Common myeloid progenitor, CD34-positive (primary cell): ENCODE measurements around the gene SOX10.

ENCODE experiments used
- CTCF ChIA-PET: fragments of 350-600 bp; sonication (Branson Sonifier 250); formaldehyde crosslinking; loops from one replicate; lab custom pipeline; 2021; ENCODE audit warnings: antibody characterized with exemption; lab: Charles Lee
- POLR2A ChIA-PET: fragments of 350-600 bp; sonication (Branson Sonifier 250); formaldehyde crosslinking; loops from one replicate; lab custom pipeline; 2021; ENCODE audit warnings: antibody characterized with exemption; lab: Charles Lee
- DNase-seq, 3 donors: peaks; one replicate each; pipeline versions ENCODE4 v3.0.0 to v3.0.0-alpha.2; 2013
- H3K27ac ChIP-seq, 2 experiments: 1 replicate in 1 of 2; 2 replicates in 1 of 2; pipeline ENCODE4 v1.7.0; 2013; ENCODE audit warnings: inconsistent platforms in 2 of 2, low read length in 2 of 2, mild to moderate bottlenecking in 2 of 2, low read depth in 1 of 2, moderate library complexity in 1 of 2; ENCODE audit not compliant: severe bottlenecking in 2 of 2, insufficient read depth in 1 of 2, poor library complexity in 1 of 2
- H3K27me3 ChIP-seq, 5 experiments: replicated peaks in 2 of 5; 1 replicate in 3 of 5; 2 replicates in 2 of 5; pipeline versions ENCODE4 v1.6.1 to v1.7.0; 2013; ENCODE audit warnings: low read length in 4 of 5, mild to moderate bottlenecking in 2 of 5, moderate library complexity in 2 of 5, inconsistent platforms in 1 of 5; ENCODE audit not compliant: insufficient read depth in 5 of 5, control insufficient read depth in 4 of 5
- H3K36me3 ChIP-seq, 4 experiments: 1 replicate in 2 of 4; 2 replicates in 2 of 4; pipeline versions ENCODE4 v1.6.1 to v1.7.0; 2013; ENCODE audit warnings: low read length in 3 of 4, control low read depth in 1 of 4, mild to moderate bottlenecking in 1 of 4; ENCODE audit not compliant: control insufficient read depth in 4 of 4, insufficient read depth in 4 of 4
- H3K4me1 ChIP-seq, 4 experiments: 1 replicate in 3 of 4; 2 replicates in 1 of 4; pipeline versions ENCODE4 v1.6.1 to v1.7.1; 2013; ENCODE audit warnings: low read length in 3 of 4, mild to moderate bottlenecking in 3 of 4, control low read depth in 1 of 4, inconsistent platforms in 1 of 4, moderate library complexity in 1 of 4; ENCODE audit not compliant: control insufficient read depth in 4 of 4, insufficient read depth in 4 of 4; ENCODE audit errors: control extremely low read depth in 1 of 4
- H3K4me3 ChIP-seq, 7 experiments: 1 replicate in 4 of 7; 2 replicates in 3 of 7; pipeline versions ENCODE4 v1.5.1 to v1.7.0; 2013; ENCODE audit warnings: mild to moderate bottlenecking in 7 of 7, low read length in 6 of 7, moderate library complexity in 6 of 7, inconsistent platforms in 2 of 7, low read depth in 2 of 7, control low read depth in 1 of 7; ENCODE audit not compliant: insufficient read depth in 4 of 7, control insufficient read depth in 1 of 7; ENCODE audit errors: extremely low read depth in 1 of 7
- H3K9me3 ChIP-seq, 5 experiments: 1 replicate in 4 of 5; 2 replicates in 1 of 5; pipeline versions ENCODE4 v1.6.1 to v1.7.1; 2013; ENCODE audit warnings: low read length in 4 of 5, mild to moderate bottlenecking in 2 of 5, inconsistent platforms in 1 of 5, low read depth in 1 of 5, moderate library complexity in 1 of 5; ENCODE audit not compliant: control insufficient read depth in 4 of 5, insufficient read depth in 2 of 5; ENCODE audit errors: control extremely low read depth in 1 of 5
- WGBS: methylation state at CpG from one replicate; pipeline ENCODE4 v1.1.5; 2013; ENCODE audit not compliant: insufficient coverage; 5-methylcytosine and 5-hydroxymethylcytosine counted together

SOX10 gene

GRCh38 chr22:38021206-38021605 is 36.9 kb upstream of the SOX10 start:
- CTCF ChIA-PET = interaction anchor here (0.7 to 1.2 kb wide), 3 partner anchors 12 to 31 kb away, joined by 3 to 5 read pairs (median 3); no protein-coding TSS in a partner anchor
- H3K36me3 ChIP-seq = no peaks in the 10 kb centered on the region
- H3K9me3 ChIP-seq = no peaks in the 10 kb centered on the region
- POLR2A ChIA-PET = interaction anchor here (0.7 kb wide), 1 partner anchor 9 kb away, joined by 4 read pairs; no protein-coding TSS in a partner anchor
- H3K27ac ChIP-seq = no peak overlapping the region
- H3K4me1 ChIP-seq = peaks cover 0 to 20% (median 11%) of the 10 kb centered on the region in 4 experiments
- H3K4me3 ChIP-seq = no peak overlapping the region
- no peak for DNase-seq
- H3K27me3 ChIP-seq = no peaks in the 10 kb centered on the region
- 86% methylated on average over 5 of the region's 6 CpGs for WGBS

- Histone ChIP-seq H3K36me3 (no peaks in the 10 kb centered on the region), H3K4me1 (peaks cover 0 to 20% (median 11%) of the 10 kb centered on the region in 4 experiments), H3K9me3 (no peaks in the 10 kb centered on the region), H3K27ac (no peak overlapping the region), H3K27me3 (no peaks in the 10 kb centered on the region), H3K4me3 (no peak overlapping the region)
- CTCF ChIA-PET = interaction anchor here (0.6 to 1.3 kb wide), 2 partner anchors 25 to 261 kb away, joined by 3 to 4 read pairs; no protein-coding TSS in a partner anchor
- WGBS = 89% methylated on average over 7 of the region's 19 CpGs
- DNase-seq = no peak
- POLR2A ChIA-PET = no interaction called here
These were observed 34.8 kb upstream of the SOX10 start for GRCh38 chr22:38018938-38019827.

GRCh38 chr22:38017939-38018885 is 33.9 kb upstream of the SOX10 start:
- no peaks in the 10 kb centered on the region for H3K36me3 ChIP-seq
- ChIA-PET POLR2A (no interaction called here), CTCF (interaction anchor here (0.6 to 1.3 kb wide), 4 partner anchors 18 to 262 kb away, joined by 3 to 7 read pairs (median 4); no protein-coding TSS in a partner anchor)
- no peak overlapping the region for H3K27ac ChIP-seq
- DNase-seq = no peak
- WGBS = 95% methylated on average over 12 of the region's 12 CpGs
- H3K4me3 ChIP-seq = no peak overlapping the region
- peaks cover 0 to 20% (median 11%) of the 10 kb centered on the region in 4 experiments for H3K4me1 ChIP-seq
- no peaks in the 10 kb centered on the region for H3K9me3 ChIP-seq
- no peaks in the 10 kb centered on the region for H3K27me3 ChIP-seq

GRCh38 chr22:38017272-38017920 is 33.0 kb upstream of the SOX10 start:
- ChIA-PET POLR2A (interaction anchor here (0.7 kb wide), 1 partner anchor 20 kb away, joined by 3 read pairs; no protein-coding TSS in a partner anchor), CTCF (interaction anchor here (1.1 to 1.3 kb wide), 3 partner anchors 18 to 34 kb away, joined by 3 to 7 read pairs (median 3); no protein-coding TSS in a partner anchor)

GRCh38 chr22:38016182-38017151 is 32.1 kb upstream of the SOX10 start:
- H3K27me3 ChIP-seq = no peaks in the 10 kb centered on the region
- H3K9me3 ChIP-seq = no peaks in the 10 kb centered on the region
- peak; percentile 19 to 27 (median 25) for DNase-seq
- H3K27ac ChIP-seq = no peak overlapping the region
- H3K4me1 ChIP-seq = peaks cover 0 to 20% (median 11%) of the 10 kb centered on the region in 4 experiments
- ChIA-PET CTCF (no interaction called here), POLR2A (no interaction called here)
- H3K4me3 ChIP-seq = no peak overlapping the region
- 89% methylated on average over 25 of the region's 33 CpGs for WGBS
- H3K36me3 ChIP-seq = no peaks in the 10 kb centered on the region

More at GRCh38 chr22:38017272-38017920, 33.0 kb upstream of the SOX10 start:
- H3K4me1 ChIP-seq = peaks cover 0 to 20% (median 11%) of the 10 kb centered on the region in 4 experiments
- H3K27me3 ChIP-seq = no peaks in the 10 kb centered on the region
- H3K9me3 ChIP-seq = no peaks in the 10 kb centered on the region
- H3K27ac ChIP-seq = no peak overlapping the region
- peak overlapping the region in 1 of 7 experiments; percentile 23 for H3K4me3 ChIP-seq
- 39% methylated on average over 7 of the region's 7 CpGs for WGBS
- peak in 2 of 3 donors; percentile 41 to 43 for DNase-seq
- no peaks in the 10 kb centered on the region for H3K36me3 ChIP-seq
